SU-DHL-6 (cell line): ENCODE results near the gene TKT.
"Not testable (repeated sequence)": the region's sequence is repeated elsewhere in the genome, so short reads cannot be mapped to it uniquely, and the experiment has no call there.

Source experiments
- H2AFZ ChIP-seq: fragments of 200-600 bp; sonication (generic); 2 replicates; pipeline ENCODE4 v1.6.1; 2014; ENCODE audit warnings: low read depth, mild to moderate bottlenecking, moderate library complexity, mixed read lengths, antibody characterized with exemption, low read length; ENCODE audit not compliant: severe bottlenecking
- H3F3A ChIP-seq: fragments of 200-600 bp; shearing (Covaris generic); 2 replicates; pipeline ENCODE4 v1.6.0; 2016; ENCODE audit warnings: antibody characterized with exemption, mild to moderate bottlenecking; ENCODE audit not compliant: insufficient read depth
- H3K27ac ChIP-seq: fragments of 200-600 bp; sonication (generic); 2 replicates; pipeline ENCODE4 v1.5.1; 2016; ENCODE audit warnings: low read depth, mild to moderate bottlenecking, low read length, moderate library complexity, mixed read lengths
- H3K27me3 ChIP-seq: fragments of 200-600 bp; sonication (generic), shearing (Covaris generic); 2 replicates; pipeline ENCODE4 v1.6.0; 2014; ENCODE audit warnings: mild to moderate bottlenecking, low read length
- H3K36me3 ChIP-seq: fragments of 200-600 bp; sonication (generic); 2 replicates; pipeline ENCODE4 v1.6.1; 2014; ENCODE audit warnings: mild to moderate bottlenecking, low read length, mixed read lengths
- H3K4me2 ChIP-seq: fragments of 300-600, 200-600 bp; shearing (Covaris generic), sonication (generic); 2 replicates; pipeline ENCODE4 v1.6.0; 2014; ENCODE audit warnings: low read length, low read depth, mild to moderate bottlenecking; ENCODE audit not compliant: poor library complexity, severe bottlenecking
- H3K4me3 ChIP-seq: fragments of 200-600 bp; sonication (generic); 2 replicates; pipeline ENCODE4 v1.5.1; 2014; ENCODE audit warnings: antibody characterized with exemption, low read length, mild to moderate bottlenecking, mixed read lengths; ENCODE audit not compliant: insufficient read depth, poor library complexity, severe bottlenecking
- H3K79me2 ChIP-seq: fragments of 200-600 bp; sonication (generic); 2 replicates; pipeline ENCODE4 v1.6.1; 2014; ENCODE audit warnings: mild to moderate bottlenecking, low read length, moderate library complexity; ENCODE audit not compliant: insufficient read depth
- H3K9ac ChIP-seq: fragments of 200-600 bp; sonication (generic); 2 replicates; pipeline ENCODE4 v1.7.0; 2014; ENCODE audit warnings: mild to moderate bottlenecking, low read length
- H3K9me2 ChIP-seq: fragments of 200-600 bp; sonication (generic); replicated peaks from 2 replicates; pipeline ENCODE4 v1.6.1; 2014; ENCODE audit warnings: low read length; ENCODE audit not compliant: insufficient read depth
- H3K9me3 ChIP-seq: fragments of 200-600 bp; sonication (generic); 2 replicates; pipeline ENCODE4 v1.6.1; 2014; ENCODE audit warnings: low read length, mixed read lengths; ENCODE audit not compliant: insufficient read depth
- H4K20me1 ChIP-seq: fragments of 200-600 bp; sonication (generic); 2 replicates; pipeline ENCODE4 v1.6.1; 2014; ENCODE audit warnings: low read depth, mild to moderate bottlenecking, antibody characterized with exemption, low read length, moderate library complexity, mixed read lengths
- EZH2phosphoT487 ChIP-seq: fragments of 200-600 bp; sonication (generic), shearing (Covaris generic); conservative IDR thresholded peaks from 2 replicates; pipeline ENCODE4 v1.6.1; 2018; ENCODE audit warnings: mild to moderate bottlenecking, antibody characterized with exemption, low read length, moderate library complexity, mixed read lengths
- TF ChIP-seq, protein P1 (sequence below): fragments of 200-600 bp; sonication (generic); IDR thresholded peaks from one replicate; pipeline ENCODE4 v1.5.1; 2017; ENCODE audit warnings: antibody characterized with exemption, mild to moderate bottlenecking, low read length, moderate library complexity; ENCODE audit not compliant: insufficient read depth, poor library complexity, severe bottlenecking

The TKT gene

DNA sequence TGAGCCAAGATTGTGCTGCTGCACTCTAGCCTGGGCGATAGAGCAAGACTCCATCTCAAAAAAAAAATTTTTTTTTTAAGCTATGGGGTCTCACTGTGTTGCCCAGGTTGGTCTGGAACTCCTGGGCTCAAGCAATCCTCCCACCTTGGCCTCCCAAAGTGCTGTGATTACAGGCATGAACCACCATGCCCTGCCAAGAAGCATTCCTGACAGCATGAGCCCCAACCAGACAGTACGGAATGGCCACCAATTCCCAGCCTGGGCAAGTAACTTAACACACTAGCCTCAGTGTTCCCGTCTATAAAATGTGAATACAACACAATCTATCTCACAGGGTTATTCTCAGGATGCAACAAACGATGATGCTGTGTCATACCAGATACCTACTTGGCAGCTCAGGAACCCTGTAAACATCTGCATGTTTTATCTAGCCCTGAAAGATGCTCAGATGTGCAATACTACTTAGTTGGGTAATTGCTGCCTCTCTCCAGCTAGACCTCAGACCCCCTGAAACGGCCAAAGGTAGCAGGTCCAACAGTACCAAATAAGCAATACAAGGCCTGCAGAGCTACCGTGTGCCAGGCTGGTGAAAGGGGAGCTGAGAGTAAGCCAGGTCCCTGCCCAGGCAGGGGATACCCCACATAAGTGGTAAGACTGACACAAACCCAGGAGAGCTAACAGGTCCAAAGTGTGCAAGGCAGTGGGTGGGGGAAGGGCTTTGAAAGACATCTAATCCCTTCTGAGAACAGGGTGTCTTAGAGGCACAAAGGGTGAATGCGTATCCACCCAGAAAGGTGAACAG, 1.9 kb downstream of the TKT start:
- no peaks in the 10 kb centered on the region for H3K36me3 ChIP-seq
- peak overlapping the region; percentile 98 for H3K4me3 ChIP-seq
- H3K9me3 ChIP-seq: no peaks in the 10 kb centered on the region
- 0 out of 2 replicates have a peak, but pooled peaks cover 3% of the 10 kb centered on the region for H3F3A ChIP-seq
- no peaks in the 10 kb centered on the region for H3K9me2 ChIP-seq
- peak overlapping the region; percentile 95 for H3K9ac ChIP-seq
- no peaks in the 10 kb centered on the region for H3K27me3 ChIP-seq
- no peak for TF ChIP-seq EZH2phosphoT487
- TF ChIP-seq, protein P1, sequence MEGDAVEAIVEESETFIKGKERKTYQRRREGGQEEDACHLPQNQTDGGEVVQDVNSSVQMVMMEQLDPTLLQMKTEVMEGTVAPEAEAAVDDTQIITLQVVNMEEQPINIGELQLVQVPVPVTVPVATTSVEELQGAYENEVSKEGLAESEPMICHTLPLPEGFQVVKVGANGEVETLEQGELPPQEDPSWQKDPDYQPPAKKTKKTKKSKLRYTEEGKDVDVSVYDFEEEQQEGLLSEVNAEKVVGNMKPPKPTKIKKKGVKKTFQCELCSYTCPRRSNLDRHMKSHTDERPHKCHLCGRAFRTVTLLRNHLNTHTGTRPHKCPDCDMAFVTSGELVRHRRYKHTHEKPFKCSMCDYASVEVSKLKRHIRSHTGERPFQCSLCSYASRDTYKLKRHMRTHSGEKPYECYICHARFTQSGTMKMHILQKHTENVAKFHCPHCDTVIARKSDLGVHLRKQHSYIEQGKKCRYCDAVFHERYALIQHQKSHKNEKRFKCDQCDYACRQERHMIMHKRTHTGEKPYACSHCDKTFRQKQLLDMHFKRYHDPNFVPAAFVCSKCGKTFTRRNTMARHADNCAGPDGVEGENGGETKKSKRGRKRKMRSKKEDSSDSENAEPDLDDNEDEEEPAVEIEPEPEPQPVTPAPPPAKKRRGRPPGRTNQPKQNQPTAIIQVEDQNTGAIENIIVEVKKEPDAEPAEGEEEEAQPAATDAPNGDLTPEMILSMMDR: no peak
- peaks cover 12% of the 10 kb centered on the region; the same call in 1 of the 2 replicates for H4K20me1 ChIP-seq
- H2AFZ ChIP-seq: no peak overlapping the region
- peak overlapping the region; percentile 79 for H3K4me2 ChIP-seq
- peak overlapping the region; percentile 78 for H3K27ac ChIP-seq
- H3K79me2 ChIP-seq: peaks cover 67% of the 10 kb centered on the region

DNA sequence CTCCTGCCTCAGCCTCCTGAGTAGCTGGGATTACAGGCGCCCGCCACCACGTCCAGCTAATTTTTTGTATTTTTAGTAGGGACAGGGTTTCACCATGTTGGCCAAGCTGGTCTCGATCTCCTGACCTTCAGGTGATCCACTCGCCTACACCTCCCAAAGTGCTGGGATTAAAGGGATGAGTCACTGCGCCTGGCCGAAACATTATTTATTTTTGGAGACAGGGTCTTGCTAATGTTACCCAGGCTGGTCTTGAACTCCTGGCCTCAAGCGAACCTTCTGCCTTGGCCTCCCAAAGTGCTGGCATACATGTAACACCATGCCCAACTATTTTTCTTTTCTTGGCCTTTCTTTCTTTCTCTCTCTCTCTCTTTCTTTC, 2.9 kb downstream of the TKT start:
- peak overlapping the region; percentile 79 for H3K4me2 ChIP-seq
- not testable (repeated sequence) for H3K36me3 ChIP-seq, H3K27me3 ChIP-seq, H3K27ac ChIP-seq, H2AFZ ChIP-seq, H3K9me2 ChIP-seq, H3K9me3 ChIP-seq, H3F3A ChIP-seq, H3K4me3 ChIP-seq
- peaks cover 12% of the 10 kb centered on the region; the same call in 1 of the 2 replicates for H4K20me1 ChIP-seq
- H3K79me2 ChIP-seq: peaks cover 77% of the 10 kb centered on the region
- peak overlapping the region; percentile 95; the same call in 1 of the 2 replicates for H3K9ac ChIP-seq

DNA sequence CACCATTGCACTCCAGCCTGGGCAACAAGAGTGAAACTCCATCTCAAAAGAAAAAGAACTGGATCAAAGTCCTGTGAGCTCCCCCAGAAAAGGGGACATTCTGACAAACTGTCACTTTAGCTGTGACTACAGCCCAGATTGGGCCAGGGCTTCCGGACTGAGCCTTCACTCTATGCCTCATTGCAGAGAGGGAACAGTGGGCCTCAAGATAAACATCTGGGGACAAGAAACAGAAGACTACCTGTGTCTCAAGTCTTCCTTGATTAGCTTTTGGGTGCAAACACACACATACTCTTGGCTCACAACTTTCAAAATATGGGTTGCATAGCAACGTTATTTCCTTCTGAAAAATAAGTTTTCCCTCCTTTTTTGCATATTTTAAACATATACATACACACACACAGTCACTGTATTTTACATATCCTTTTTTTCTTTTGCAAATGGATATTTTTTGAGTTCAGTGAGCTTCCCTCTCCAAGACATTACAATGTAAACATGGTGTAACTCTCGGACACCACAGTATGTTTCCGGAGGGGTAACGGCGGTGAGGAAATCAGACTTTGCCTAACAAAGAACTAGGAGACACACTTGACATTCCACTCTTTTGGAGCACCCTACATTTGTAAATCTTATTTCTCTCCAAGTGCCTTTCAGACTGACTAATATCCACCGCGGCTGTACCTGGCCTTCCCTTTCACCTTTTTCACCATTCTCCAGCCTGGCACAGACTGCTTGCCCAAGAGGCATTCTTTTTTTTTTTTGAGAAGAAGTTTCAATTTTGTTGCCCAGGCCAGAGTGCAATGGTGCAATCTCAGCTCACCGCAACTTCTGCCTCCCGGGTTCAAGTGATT, 3.5 kb downstream of the TKT start:
- Histone ChIP-seq H3K9me3 (no peaks in the 10 kb centered on the region), H3K36me3 (no peaks in the 10 kb centered on the region), H3K27ac (no peak overlapping the region; the same call in 1 of the 2 replicates), H3K4me3 (no peak overlapping the region), H2AFZ (no peak overlapping the region), H3F3A (0 out of 2 replicates have a peak, but pooled peaks cover 3% of the 10 kb centered on the region), H3K9ac (peak overlapping the region; percentile 4; the same call in 1 of the 2 replicates), H3K79me2 (peaks cover 83% of the 10 kb centered on the region), H3K9me2 (no peaks in the 10 kb centered on the region), H3K27me3 (no peaks in the 10 kb centered on the region), H3K4me2 (peak overlapping the region; percentile 79), H4K20me1 (peaks cover 12% of the 10 kb centered on the region; the same call in 1 of the 2 replicates)
- no peak for TF ChIP-seq EZH2phosphoT487
- TF ChIP-seq, protein P1: no peak
